WTC11 (cell line): ENCODE results near the gene GRM1.

ENCODE experiments used
- TF ChIP-seq, protein P1 (sequence below): fragments of 200-600 bp; IDR thresholded peaks from 2 replicates; pipeline ENCODE4 v1.8.0; 2022; ENCODE audit warnings: antibody characterized with exemption
- TF ChIP-seq, protein P2 (sequence below): sonication (generic); formaldehyde crosslinking; IDR thresholded peaks from 2 replicates; pipeline ENCODE4 v1.8.1; 2022; ENCODE audit warnings: low read depth, missing genetic modification reagents, borderline replicate concordance
- TF ChIP-seq, protein P3 (sequence below): sonication (generic); formaldehyde crosslinking; conservative IDR thresholded peaks from 2 replicates; pipeline ENCODE4 v1.8.1; 2022; ENCODE audit warnings: mild to moderate bottlenecking, missing genetic modification reagents

DNA sequence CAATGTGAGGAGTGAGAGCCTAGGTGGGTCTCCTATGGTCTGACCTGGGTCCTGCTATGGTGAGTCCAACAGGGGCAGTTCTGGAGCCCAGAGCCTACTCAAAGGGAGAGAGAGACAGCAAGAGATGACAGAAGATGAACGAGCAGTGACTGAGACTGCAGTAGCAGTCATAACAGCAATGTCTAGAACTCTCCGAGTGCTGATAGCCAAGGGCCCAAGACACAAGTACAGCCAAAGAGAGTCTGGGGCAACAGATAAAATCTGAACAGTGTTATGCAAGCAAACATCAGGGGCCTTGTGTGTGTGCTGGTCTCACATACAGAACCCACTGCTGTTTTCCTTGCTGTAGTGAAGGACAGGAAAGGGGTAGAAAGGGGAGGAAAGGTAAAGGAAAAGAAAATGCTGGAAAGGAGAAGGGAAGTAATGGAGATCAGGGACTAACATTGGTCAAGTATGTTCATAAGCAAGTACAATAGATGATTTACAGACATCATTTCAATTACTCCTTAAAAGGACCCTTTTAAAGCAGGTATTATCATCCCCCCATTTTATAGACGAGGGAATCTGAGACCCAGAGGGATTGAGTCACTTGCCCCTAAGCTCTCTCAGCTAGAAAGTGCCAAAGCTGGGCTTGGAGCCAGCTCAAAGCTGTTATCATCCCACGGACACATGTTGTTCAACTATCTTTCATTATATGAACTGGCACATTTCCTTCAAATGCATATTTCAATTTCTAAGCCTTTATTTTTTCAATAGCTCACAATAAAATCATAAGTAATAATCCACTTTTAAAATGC, 332.5 kb downstream of the GRM1 start:
- TF ChIP-seq, protein P1, sequence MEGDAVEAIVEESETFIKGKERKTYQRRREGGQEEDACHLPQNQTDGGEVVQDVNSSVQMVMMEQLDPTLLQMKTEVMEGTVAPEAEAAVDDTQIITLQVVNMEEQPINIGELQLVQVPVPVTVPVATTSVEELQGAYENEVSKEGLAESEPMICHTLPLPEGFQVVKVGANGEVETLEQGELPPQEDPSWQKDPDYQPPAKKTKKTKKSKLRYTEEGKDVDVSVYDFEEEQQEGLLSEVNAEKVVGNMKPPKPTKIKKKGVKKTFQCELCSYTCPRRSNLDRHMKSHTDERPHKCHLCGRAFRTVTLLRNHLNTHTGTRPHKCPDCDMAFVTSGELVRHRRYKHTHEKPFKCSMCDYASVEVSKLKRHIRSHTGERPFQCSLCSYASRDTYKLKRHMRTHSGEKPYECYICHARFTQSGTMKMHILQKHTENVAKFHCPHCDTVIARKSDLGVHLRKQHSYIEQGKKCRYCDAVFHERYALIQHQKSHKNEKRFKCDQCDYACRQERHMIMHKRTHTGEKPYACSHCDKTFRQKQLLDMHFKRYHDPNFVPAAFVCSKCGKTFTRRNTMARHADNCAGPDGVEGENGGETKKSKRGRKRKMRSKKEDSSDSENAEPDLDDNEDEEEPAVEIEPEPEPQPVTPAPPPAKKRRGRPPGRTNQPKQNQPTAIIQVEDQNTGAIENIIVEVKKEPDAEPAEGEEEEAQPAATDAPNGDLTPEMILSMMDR, result no peak
- TF ChIP-seq, protein P2, sequence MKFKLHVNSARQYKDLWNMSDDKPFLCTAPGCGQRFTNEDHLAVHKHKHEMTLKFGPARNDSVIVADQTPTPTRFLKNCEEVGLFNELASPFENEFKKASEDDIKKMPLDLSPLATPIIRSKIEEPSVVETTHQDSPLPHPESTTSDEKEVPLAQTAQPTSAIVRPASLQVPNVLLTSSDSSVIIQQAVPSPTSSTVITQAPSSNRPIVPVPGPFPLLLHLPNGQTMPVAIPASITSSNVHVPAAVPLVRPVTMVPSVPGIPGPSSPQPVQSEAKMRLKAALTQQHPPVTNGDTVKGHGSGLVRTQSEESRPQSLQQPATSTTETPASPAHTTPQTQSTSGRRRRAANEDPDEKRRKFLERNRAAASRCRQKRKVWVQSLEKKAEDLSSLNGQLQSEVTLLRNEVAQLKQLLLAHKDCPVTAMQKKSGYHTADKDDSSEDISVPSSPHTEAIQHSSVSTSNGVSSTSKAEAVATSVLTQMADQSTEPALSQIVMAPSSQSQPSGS, result no peak
- TF ChIP-seq, protein P3, sequence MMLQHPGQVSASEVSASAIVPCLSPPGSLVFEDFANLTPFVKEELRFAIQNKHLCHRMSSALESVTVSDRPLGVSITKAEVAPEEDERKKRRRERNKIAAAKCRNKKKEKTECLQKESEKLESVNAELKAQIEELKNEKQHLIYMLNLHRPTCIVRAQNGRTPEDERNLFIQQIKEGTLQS (CRISPR knock-in tag), result no peak
